Heart left ventricle (tissue), 13 donors: Measurements from ENCODE around the gene S1PR3.

Experiments used
- CTCF ChIP-seq, 12 donors: fragments of 200-600 bp; sonication (generic) in 4 of 12; IDR thresholded peaks; one replicate each; pipeline versions ENCODE4 v1.5.0 to v1.8.0; 2018 to 2022; ENCODE audit warnings: antibody characterized with exemption in 12 of 12, mild to moderate bottlenecking in 5 of 12
- POLR2A ChIP-seq, 2 donors: fragments of 450-650 bp; IDR thresholded peaks; one replicate each; pipeline ENCODE4 v1.6.1; 2017; ENCODE audit warnings: antibody characterized with exemption in 2 of 2, mild to moderate bottlenecking in 2 of 2, moderate library complexity in 2 of 2
- donor health status: ischemic (EF 13 %, LVEDD 7.1; RV severe dilation, severe dysfunction).
- donor health status: DM: no; HTN: yes; CAD: no.
- donor health status: DM: no; HTN: no; CAD: no.
- donor health status: ischemic (EF 25% LVEDD 6.9; RV normal size, moderate dysfunction).
- donor health status: ischemic (EF 25% LVEDD 5.7; RV mildly dilated, moderate dysfunction).
- donor health status: ischemic (EF 35%, LVEDD 5.7; RV mildly dilated, moderate dysfunction).
- donor health status: nonischemic (EF 11% LVEDD 7.7; RV severe dilation, severe dysfunction).
- donor health status: DM: yes; HTN: yes; CAD: no.
- donor health status: PGD.
- donor health status: ischemic (EF 29% LVEDD 5.4; RV normal size, mild dysfunction).
- donor health status: nonischemic (EF 23%, LVEDD 6.1; RV moderate dilation, normal function).

- TF ChIP-seq CTCF (IDR thresholded peaks at IDR 0.05) (no peak), POLR2A (IDR thresholded peaks at IDR 0.05) (no peak)
Observed at GRCh38 chr9:89037891-89038290, 46.6 kb downstream of the S1PR3 start.
